Activated CD8-positive, alpha-beta memory T cell treated with anti-CD3 and anti-CD28 coated beads, Interleukin-2, amount 50 U/mL, for 1 hour (primary cell): ENCODE data around the gene AIDA.
"Not testable (repeated sequence)": the region's sequence is repeated elsewhere in the genome, so short reads cannot be mapped to it uniquely, and the experiment has no call there.

Source experiments
- DNase-seq: peaks from one replicate; pipeline ENCODE4 v3.0.0-alpha.2; 2020; ENCODE audit errors: extremely low read depth

Gene AIDA, protein sequence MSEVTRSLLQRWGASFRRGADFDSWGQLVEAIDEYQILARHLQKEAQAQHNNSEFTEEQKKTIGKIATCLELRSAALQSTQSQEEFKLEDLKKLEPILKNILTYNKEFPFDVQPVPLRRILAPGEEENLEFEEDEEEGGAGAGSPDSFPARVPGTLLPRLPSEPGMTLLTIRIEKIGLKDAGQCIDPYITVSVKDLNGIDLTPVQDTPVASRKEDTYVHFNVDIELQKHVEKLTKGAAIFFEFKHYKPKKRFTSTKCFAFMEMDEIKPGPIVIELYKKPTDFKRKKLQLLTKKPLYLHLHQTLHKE

DNA sequence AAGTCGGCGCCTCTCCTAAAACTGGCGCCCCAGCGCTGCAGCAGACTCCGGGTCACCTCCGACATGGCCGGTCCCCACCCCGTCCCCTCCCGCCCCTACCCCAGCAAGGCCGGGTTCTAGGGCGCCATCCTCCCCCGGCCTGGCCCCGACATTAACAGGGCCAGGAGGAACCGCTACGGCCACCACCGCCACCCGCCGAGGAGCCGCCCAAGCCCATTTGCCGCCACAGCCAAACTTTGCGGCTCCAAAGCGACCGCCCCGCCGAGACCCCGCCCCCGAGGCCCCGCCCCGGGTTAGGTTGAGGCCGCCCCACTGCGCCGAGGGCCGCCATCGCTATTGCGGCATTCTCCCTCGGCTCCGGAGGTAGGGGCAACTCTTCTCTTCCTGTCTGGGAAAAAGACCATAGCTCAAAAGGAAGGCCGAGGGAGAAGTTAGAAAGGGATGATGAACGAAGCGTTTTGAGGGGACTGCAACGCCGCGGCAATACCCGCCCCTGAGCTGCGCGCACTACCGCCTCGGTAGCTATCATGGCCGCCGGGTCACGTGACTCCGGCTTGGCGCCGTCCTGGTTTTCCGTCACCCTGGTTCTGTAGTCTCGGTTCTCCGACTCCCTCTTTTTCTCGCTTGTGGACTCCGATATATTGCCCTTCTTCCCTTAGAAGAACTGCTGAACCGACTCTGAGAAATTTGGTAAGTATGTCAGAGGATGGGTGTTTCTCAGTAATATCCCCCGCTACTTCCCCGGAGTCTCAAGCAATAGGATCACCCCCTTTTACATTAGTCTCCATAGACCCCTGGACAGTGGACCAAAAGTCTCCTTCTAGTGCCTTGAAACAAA lies at the start of gene AIDA, which contains the start of gene BROX:
TSS of gene AIDA (minus strand) at position 239 of the 838 bp plus-strand sequence. CDS start at position 65, 174 bp downstream.
TSS of gene BROX (plus strand) at position 312 of the 838 bp plus-strand sequence. CDS start 3,136 bp downstream, outside the sequence.
- peak; percentile 70 for DNase-seq

DNA sequence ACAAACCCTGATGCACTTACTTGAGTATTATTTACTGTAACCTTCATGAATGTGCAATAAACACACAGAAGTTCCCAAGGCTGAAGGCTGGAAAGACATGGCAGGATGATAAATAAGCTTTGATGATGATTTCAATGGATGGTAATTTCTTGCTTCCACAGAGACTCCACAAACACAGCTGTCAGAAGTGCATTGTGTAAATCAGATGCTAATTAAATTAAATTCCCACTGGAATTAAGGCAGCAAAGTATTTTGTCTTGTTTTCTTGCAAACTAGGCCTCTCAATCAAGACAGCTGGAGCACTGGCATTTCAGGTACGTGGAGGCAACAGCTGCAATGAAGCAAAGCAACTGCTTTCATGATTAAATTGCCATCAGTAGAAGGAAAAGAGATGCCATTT lies 48.8 kb upstream of the AIDA start:
- DNase-seq = no peak

DNA sequence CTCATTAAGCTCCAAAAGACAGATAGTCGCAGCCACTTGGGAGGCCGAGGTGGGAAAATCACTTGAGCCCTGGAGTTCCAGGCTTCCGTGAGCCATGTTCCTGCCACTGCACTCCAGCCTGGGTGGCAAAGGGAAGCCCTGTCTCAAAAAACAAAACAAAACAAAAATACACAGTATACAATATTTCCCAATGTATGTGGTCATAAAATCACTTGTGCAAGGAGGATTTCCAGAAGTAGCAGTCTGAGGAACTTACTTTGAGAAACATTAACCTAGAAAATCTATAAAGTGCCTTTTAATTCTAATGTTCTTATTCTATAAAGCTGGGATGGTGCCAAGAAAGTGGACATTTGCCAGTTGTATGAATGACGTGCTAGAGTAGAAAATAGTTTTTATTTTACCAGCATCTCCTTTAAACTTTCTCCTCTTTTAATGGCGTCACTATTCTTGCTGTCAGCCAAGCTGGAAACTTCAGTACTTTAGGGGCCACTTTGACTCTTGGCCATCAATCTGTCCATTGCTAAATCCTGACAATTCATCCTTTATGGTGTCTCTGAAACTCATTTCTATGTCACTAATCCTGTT lies 47.3 kb upstream of the AIDA start:
- DNase-seq = no peak

DNA sequence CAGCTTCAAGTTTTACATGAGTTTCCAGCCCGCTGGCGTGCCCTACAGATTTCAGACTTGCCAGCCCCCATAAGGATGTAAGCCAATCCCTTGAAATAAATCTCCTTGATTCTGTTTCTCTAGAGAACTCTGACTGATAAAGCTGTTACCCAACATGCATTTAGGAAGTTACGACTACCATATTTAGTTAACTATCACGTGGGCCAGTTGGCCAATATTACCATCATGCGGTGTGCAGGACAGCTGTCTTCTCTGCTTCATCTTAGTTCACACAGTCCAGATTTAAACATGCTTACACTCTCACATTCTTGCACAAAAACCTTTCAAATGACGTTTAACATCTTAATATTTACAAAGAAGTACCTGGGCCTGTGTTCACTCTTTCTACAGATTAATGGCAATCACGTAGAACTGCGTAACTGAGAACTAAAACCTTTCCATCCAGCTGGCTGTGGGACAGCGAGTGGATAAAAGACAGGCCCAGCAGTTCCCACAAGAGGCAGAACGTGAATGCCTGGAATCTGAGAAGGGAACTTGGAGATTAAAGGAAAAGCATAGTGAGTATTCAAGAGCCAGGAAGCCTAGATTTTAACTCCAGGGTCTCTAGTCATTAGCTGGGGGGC lies 45.5 kb upstream of the AIDA start:
- no peak for DNase-seq

DNA sequence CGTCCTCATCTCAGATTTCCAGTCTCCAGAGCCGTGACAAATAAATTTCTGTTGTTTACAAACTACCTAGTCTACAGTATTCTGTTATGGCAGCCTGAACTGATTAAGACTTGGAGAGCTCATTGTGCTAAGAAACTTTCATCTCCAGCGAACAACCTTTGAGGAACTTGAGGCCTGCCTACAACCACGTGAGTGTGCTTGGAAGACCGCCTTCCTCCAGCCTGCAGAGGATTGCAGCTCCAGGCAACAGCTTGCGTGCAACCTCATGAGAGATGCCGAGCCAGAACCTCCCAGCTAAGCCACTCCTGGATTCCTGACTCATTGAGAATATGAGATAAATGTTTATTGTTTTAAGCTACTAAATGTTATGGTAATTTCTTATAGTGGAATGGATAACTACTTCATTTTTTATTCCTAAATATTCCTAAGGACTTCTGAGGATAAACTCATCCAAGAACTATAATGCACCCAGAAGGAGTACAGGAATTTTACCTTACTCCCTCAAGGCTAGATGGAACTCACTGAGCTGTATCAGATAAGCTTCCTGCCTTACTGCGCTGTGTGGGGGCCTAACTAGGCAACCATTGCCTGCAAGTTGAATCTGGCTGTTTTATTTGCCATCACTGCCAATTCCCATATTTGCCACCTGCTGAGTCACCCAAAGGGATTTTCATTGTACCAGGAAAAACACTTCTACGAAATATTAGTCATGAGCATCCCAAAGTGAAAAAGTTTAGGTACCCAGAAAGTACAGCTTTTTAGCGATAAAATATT lies 42.3 kb upstream of the AIDA start:
- no peak for DNase-seq

DNA sequence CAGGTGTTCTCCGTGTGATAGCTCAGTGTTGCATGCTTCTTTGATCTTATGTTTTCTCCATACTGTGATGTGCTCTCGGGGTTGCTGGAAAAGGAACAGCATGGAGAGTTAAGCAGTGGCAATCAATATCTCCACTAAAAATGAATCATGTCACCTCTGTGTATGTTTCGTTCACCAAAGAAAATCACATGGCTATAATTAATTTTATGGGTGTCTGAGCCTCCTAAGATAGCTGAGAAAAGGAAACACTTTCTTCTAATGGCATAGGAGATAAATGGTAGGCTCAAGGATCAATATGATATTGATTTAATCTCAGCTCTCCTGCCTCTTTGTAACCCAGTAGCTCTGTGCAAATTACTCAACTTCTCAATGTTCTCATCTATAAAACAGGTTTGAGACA lies 39.0 kb upstream of the AIDA start:
- no peak for DNase-seq

DNA sequence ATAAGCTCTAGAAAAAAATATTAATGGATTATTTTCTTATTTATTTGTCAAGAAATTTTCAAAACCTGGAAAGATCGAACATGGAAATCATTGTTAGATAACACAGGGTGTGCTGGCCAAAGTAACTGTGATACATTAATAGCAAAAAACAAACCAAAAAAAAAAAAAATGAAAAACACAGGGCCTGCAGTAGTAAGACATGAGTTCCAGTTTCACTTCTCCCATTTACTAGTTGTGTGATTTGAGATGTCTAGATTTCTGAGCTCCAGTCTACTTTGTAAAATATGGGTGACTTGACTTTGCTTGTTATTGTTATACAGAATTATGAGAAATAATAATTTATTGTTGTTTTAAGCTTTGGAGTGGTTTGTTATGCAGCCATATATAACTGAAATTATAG lies 38.4 kb upstream of the AIDA start:
- no peak for DNase-seq

DNA sequence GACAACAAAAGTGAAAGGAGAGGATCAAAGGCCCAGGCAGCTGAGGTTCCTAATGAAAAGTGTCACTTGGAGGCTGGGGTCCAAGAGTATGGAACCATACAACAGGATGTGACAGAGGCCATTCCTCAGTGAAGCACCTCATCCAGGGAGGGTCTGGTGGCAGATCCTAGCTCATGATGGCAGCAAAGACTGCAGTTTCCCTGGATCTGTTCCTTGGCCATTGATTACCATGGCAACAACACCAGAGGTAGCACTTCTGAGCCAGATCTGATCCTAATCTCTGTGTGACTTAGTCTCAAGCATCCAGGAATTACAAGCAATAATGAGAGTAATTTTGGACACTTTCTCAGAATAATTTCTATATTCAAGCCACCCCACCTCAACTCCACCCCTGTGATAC lies 37.6 kb upstream of the AIDA start:
- no peak for DNase-seq

DNA sequence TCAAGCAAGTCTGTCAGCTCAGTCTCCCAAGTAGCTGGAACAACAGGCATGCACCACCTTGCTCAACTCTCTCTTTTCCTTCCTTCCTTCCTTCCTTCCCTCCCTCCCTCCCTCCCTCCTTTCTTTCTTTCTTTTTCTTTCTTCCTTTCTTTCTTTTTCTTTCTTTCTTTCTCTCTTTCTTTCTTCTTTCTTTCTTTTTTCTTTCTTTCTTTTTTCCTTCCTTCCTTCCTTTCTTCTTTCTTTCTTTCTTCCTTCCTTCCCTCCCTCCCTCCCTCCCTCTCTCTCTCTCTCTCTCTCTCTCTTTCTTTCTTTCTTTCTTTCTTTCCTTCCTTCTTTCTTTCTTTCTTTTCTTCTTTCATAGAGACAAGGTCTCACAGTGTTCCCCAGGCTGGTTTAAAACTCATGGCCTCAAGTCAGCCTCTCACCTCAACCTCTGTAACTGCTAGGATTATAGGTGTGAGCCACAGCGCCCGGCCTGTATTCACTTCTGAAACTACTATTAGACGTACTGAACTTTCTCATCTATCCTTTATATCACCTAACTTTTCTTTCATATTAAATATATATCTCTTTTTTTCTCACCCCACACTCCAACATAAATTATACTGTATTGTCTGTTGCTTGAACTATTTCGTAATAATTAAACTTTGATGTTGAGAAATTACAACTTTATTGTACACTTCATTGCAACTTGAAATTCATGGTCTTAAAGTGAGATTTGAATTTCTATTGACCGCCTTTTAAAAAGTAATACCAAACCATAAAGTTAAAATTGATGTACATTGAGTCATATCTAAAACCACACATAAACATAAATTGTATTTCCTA lies 29.6 kb upstream of the AIDA start:
- DNase-seq = not testable (repeated sequence)

DNA sequence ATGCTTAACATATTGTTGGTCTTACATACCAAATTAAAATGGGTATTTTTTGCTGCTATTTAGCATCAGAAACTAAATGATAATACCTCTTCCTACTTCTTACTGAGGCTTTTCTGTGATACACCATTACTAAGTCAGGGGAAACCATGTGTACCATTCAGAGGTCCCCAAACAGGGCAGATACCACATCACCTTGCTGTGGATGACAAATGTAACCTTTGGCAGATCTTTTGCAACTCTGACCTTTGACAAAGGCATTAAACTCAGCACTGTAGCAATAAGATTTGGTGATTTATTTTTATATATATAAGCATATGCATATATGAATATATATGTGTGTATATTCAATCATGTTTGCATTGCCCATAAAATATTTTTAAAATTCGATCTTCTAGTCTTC lies 27.6 kb upstream of the AIDA start:
- DNase-seq = no peak

DNA sequence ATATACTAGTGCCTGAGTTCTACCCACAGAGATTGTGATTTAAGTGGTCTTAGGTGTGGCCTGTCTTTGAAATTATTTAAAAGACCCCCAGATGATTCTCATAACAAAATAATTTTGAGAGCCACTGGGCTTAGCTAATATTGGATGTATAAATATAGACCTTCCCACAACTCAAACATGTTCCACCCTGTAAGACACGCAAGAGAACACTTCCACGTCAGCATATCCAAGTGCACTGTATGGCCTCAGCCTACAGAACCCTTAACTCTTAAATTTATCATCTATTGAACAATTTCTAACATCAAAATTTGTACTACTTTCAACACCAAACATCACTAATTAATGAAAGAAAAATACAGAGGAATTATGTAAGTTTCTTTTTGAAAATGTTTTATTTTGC lies 27.2 kb upstream of the AIDA start:
- DNase-seq = no peak

DNA sequence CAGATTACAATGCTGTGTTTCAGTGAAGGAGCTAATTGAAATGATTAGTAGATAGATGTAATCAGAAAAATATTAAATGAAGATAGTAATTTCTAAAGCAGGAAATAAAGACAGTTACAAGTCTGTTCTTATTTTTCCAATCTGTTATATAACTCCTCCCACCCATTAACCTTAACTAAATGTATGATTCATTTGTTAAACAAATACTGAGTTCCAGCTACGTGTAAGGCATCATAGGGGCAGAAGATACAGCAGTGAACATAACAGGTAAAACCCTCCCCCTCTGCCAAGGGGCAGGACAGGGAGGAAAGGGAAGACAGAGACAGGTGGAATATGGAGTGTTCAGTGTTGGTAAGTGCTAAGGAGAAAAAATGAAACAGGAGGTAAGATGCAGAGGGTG lies 24.7 kb upstream of the AIDA start, which contains the start of gene FAM177B:
TSS of gene FAM177B (plus strand) at position 231 of the 400 bp plus-strand sequence. CDS start 9,344 bp downstream, outside the sequence.
- no peak for DNase-seq

DNA sequence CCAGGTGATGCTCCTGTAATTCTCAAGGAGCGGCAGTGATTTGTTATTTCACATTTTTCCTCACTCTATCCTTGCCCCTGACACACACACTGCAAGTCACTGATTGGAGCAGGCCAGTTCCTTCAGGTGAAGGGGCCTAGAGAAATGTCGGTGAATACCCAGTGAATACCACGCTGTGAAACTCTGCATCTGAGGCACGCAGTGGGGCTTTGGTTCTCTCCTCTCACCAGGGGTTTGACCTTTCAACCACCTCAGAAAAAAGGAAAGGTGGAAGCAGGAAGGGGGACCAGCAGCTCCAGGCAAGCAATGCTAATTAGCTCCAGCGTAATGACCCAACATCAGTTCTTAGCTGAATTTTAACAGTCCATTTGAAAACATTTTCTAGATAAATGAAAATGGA lies 24.2 kb upstream of the AIDA start:
- DNase-seq = no peak

DNA sequence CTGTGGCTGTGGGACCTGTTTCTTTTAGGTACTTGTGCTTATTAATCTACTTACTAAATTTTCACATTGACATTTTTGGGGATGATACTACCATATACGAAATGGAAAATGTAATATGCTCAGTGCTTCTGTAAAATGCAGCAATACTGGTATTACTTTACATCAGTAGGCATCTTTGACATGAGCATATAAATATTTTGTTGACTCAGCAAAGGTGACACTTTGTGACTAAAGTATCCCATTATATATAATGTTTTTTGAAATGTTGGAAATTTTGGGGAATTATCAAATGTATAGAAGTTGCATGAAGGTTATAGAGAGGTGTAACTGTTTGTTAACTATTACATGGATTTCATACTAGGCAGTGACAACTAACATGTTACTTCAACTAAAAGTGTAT lies 22.4 kb upstream of the AIDA start:
- no peak for DNase-seq

DNA sequence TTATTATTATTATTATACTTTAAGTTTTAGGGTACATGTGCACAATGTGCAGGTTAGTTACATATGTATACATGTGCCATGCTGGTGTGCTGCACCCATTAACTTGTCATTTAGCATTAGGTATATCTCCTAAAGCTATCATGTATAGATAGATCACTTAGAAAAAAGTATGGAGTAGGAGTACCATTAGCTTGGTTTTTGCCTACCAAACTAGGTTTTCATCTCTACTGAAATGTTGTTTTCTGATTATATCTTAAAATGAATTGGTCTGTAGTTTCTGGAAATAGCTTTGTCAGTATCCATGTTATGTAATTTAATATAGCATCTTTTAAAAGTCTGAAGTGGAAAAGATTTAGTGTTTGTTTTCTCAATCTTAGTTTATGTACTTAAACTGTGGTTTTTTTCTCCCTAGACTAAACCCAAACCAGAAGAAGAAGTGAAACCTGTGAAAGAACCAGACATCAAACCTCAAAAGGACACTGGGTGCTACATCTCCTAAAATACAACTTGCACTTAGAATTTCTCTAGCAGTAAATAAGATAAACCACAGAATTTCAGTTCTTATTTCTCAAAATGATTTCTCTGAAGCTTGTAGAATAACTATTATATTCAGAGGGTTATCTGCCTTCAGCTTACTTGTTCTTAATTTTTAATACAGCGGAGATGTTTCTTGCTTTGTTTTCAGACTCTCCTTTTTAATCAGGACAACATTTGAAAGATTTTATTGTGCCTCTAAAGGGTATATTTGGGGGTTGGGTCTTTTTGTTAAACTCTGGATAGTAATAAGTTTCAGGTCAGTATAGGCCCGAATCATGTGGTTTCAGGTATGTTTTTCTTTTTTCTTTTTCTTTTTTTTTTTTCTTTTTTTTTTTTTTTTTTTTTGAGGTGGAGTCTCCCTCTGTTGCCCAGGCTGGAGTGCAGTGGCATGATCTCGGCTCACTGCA lies 20.2 kb upstream of the AIDA start:
- no peak for DNase-seq

DNA sequence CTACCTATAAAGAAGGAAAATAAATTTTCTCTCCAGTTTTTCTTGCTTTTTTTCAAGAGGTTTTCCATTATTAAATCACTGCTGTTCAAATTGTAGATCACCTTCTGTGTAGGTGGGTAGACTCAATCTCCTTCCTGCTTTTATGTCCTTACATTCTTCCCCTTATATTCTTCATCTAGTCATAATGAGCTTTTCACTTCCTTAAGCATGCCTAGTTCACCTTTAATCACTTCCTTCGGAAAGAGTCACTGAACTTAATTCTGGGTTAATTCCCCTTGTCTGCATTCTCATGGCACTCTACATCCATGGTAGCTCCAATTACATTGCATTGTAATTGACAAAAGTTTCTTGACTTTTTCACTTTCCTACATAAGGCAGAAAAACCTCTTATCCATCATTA lies 18.6 kb upstream of the AIDA start:
- DNase-seq = no peak

DNA sequence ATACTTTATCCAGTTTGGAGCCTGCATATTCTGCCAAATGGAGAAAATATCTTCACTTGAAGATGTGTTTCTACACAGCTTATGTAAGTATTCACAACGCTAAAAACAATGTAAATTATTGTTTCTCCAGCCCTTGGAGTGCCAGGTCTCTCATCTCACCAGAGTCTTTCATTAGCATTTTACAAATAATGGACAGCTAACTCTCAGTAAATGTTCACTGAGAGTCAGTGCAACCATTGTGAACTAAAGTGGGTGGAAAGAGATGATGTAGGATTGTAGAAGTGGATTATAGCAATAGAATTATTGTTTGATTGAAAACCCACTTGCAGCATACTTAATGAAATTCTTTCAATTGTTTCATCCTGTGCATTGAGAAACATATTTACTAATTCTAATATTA lies 16.5 kb upstream of the AIDA start:
- DNase-seq = no peak

DNA sequence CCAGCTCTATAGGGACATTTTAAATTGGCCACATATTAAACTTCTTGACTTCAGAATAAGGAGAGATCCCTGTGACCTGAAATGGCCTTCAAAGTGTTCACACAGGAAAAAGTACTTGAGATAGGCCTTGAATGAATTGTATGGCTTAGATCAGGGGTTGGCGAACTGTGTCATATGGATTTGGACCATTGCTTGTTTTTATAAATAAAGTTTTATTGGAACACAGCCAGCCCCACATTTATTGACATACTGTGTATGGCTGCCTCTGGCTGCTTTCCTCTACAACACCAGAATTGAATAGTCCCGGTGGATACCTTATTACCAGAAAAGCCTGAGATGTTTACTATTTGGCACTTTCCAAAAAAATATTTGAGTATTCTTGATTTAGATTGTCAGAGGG lies 4.1 kb upstream of the AIDA start:
- no peak for DNase-seq
